Osteocyte (in vitro differentiated cells): ENCODE measurements around the gene ABCA9. TPM values are rescaled to one million over a fixed set of nuclear protein-coding genes. Genes with fewer than 3 reads are reported as not detected.

Experiments
- DNase-seq: peaks from one replicate; pipeline ENCODE4 v3.0.0; 2021; ENCODE audit warnings: mixed read lengths; ENCODE audit not compliant: unreplicated experiment; ENCODE audit errors: extremely low spot score
- H3K27ac Mint-ChIP-seq: one replicate; pipeline ENCODE4 v1.8.0; 2021; ENCODE audit warnings: mild to moderate bottlenecking, mixed read lengths; ENCODE audit not compliant: unreplicated experiment
- H3K27me3 Mint-ChIP-seq: one replicate; pipeline ENCODE4 v1.8.0; 2021; ENCODE audit warnings: mixed read lengths; ENCODE audit not compliant: unreplicated experiment
- H3K36me3 Mint-ChIP-seq: one replicate; pipeline ENCODE4 v1.8.0; 2021; ENCODE audit warnings: mixed read lengths; ENCODE audit not compliant: unreplicated experiment
- H3K4me1 Mint-ChIP-seq: one replicate; pipeline ENCODE4 v1.8.0; 2021; ENCODE audit warnings: mixed read lengths; ENCODE audit not compliant: unreplicated experiment
- H3K4me3 Mint-ChIP-seq: one replicate; pipeline ENCODE4 v1.8.0; 2021; ENCODE audit warnings: mild to moderate bottlenecking, moderate library complexity, mixed read lengths; ENCODE audit not compliant: unreplicated experiment
- H3K9me3 Mint-ChIP-seq: one replicate; pipeline ENCODE4 v1.8.0; 2021; ENCODE audit warnings: mixed read lengths; ENCODE audit not compliant: unreplicated experiment
- total RNA-seq: library from RNA; stranded (reverse); gene quantifications from 2 replicates; pipeline ENCODE4 v1.2.1, GENCODE V29; 2021
- TF ChIP-seq, protein P1 (sequence below): fragments of 200-600 bp; sonication (generic); IDR thresholded peaks from 2 replicates; pipeline ENCODE4 v1.5.0; 2021; ENCODE audit warnings: antibody characterized with exemption, mild to moderate bottlenecking, moderate library complexity

Gene ABCA9
- total RNA-seq, 1 donor from 2014 or later, result 1.1 TPM

DNA sequence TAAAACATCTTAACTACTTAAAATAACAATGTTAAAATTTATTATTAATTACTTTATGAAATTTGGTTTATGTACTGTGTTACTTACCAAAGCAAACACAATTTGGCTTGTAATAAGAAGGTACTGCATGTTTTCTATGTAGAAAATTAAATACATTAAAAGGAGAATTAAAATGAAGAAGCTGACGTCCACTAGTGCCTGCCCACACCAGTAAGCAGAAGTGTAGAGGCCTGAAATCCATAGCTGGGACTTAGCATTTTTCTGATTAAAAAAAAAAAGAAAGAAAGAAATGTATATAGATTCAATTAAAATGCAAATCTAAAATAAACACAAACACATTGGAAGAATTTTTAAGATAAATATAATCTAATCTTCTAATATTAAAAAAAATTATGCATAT lies 35.8 kb upstream of the ABCA9 start:
- TF ChIP-seq, protein P1, sequence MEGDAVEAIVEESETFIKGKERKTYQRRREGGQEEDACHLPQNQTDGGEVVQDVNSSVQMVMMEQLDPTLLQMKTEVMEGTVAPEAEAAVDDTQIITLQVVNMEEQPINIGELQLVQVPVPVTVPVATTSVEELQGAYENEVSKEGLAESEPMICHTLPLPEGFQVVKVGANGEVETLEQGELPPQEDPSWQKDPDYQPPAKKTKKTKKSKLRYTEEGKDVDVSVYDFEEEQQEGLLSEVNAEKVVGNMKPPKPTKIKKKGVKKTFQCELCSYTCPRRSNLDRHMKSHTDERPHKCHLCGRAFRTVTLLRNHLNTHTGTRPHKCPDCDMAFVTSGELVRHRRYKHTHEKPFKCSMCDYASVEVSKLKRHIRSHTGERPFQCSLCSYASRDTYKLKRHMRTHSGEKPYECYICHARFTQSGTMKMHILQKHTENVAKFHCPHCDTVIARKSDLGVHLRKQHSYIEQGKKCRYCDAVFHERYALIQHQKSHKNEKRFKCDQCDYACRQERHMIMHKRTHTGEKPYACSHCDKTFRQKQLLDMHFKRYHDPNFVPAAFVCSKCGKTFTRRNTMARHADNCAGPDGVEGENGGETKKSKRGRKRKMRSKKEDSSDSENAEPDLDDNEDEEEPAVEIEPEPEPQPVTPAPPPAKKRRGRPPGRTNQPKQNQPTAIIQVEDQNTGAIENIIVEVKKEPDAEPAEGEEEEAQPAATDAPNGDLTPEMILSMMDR, result no peak

DNA sequence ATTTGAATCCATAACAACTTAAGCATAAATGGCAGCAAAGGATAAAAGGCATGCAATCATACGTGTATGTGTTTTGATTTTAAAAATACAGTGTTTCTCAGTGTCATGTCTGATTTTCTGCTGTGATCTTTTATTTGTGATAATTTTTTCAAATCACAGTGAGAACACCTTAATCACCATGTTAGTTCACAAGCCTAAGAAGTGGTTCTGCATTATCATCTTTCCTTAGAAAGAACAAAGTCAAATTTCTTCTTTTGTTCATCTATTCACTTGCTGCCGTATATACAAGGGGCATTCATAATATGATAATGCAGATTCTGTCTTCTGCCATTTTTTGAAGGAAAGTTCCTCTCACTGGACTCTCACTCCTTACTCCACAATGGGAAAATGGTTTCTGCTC lies 33.3 kb upstream of the ABCA9 start:
- no peaks in the 10 kb centered on the region for H3K9me3 Mint-ChIP-seq
- no peak for DNase-seq
- H3K27ac Mint-ChIP-seq, result no peak overlapping the region
- no peak overlapping the region for H3K4me3 Mint-ChIP-seq
- no peaks in the 10 kb centered on the region for H3K36me3 Mint-ChIP-seq
- no peaks in the 10 kb centered on the region for H3K4me1 Mint-ChIP-seq
- TF ChIP-seq, protein P1, result no peak
- no peaks in the 10 kb centered on the region for H3K27me3 Mint-ChIP-seq

More for the DNA sequence above, 35.8 kb upstream of the ABCA9 start:
- H3K4me1 Mint-ChIP-seq, result no peaks in the 10 kb centered on the region
- DNase-seq, result no peak
- H3K36me3 Mint-ChIP-seq, result no peaks in the 10 kb centered on the region
- H3K4me3 Mint-ChIP-seq, result no peak overlapping the region
- H3K27me3 Mint-ChIP-seq, result no peaks in the 10 kb centered on the region
- H3K27ac Mint-ChIP-seq, result no peak overlapping the region
- H3K9me3 Mint-ChIP-seq, result no peaks in the 10 kb centered on the region

DNA sequence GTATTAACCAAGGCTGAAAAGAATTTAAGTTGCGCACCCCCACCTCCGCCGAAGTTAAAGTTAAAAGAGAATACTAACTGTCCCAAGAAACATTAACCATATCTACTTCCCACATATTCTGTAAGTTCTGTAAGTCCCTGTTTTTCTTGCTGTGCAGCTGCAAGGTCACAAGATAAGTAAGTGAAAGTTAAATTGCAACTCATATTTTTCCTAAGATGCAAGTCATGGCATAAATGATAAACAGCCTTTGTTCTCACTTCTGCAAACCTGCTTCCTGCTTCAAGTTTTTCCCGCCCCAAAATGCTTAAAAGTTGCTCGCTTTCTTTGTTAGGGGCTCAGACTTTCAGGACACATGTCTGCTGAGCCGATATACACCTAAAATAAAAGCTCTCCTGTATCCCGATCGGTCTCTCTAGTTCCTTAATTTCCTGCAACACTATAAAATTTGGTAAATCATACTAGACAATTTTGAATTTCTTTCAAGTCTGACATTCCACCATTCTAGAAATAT lies 32.6 kb upstream of the ABCA9 start:
- H3K36me3 Mint-ChIP-seq, result no peaks in the 10 kb centered on the region

DNA sequence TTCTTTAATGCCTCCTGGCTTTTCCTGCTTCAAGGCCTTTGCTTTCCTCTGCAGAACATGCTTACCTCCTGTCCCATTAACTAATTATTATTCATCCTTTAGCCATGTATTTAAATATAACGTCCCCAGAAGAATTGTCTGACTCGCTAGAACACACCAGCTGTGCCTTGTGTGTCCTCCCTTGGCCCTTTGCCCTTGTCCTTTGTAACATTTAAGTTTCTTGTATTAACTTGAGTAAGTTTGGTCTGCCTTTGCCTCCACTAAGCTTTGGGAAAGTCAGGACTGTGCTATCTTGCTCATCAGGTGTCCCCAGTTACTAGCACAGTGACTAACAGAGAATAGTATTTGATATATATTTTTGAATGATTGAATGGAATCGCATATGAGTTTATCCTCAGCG lies 29.6 kb upstream of the ABCA9 start:
- peaks cover 5% of the 10 kb centered on the region for H3K9me3 Mint-ChIP-seq
- no peak overlapping the region for H3K27ac Mint-ChIP-seq
- no peaks in the 10 kb centered on the region for H3K4me1 Mint-ChIP-seq
- no peak for DNase-seq
- H3K27me3 Mint-ChIP-seq, result no peaks in the 10 kb centered on the region
- TF ChIP-seq, protein P1, result no peak
- no peak overlapping the region for H3K4me3 Mint-ChIP-seq
- no peaks in the 10 kb centered on the region for H3K36me3 Mint-ChIP-seq

More for the DNA sequence above, 32.6 kb upstream of the ABCA9 start:
- TF ChIP-seq, protein P1, result no peak
- Mint-ChIP-seq H3K27me3 (no peaks in the 10 kb centered on the region), H3K4me1 (no peaks in the 10 kb centered on the region), H3K27ac (no peak overlapping the region), H3K4me3 (no peak overlapping the region), H3K9me3 (peaks cover 5% of the 10 kb centered on the region)
- no peak for DNase-seq

DNA sequence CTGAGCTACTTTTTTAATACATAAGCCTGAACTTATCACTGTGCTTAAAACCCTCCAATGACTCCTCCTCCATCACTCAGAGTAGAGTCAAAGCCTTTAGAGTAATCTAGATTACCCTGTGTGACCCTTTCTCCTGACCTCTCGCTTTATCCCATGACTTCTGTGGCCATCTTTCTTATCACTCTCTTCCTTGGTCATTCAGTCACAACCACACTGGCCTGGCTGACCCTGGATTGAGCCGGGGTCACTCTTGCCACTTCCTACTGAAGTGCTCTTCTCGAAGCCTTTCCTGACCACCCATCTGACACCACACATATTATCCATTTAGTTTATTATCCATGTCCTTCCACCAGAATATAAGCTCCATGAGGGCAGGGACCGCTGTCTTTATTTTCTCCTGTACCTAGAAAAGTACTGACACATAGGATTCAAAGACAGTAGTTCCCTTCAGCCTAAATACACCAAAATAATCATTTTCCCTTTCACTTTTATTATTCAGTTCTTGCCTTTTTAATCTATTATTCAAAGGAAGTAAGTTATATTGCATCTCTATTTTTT lies 28.0 kb upstream of the ABCA9 start:
- no peak overlapping the region for H3K4me3 Mint-ChIP-seq
- H3K27me3 Mint-ChIP-seq, result peaks cover 2% of the 10 kb centered on the region
- no peak overlapping the region for H3K27ac Mint-ChIP-seq
- TF ChIP-seq, protein P1, result no peak
- no peak for DNase-seq
- H3K4me1 Mint-ChIP-seq, result no peaks in the 10 kb centered on the region
- H3K36me3 Mint-ChIP-seq, result peaks cover 2% of the 10 kb centered on the region
- H3K9me3 Mint-ChIP-seq, result peaks cover 5% of the 10 kb centered on the region
